Caco-2 (cell line): ENCODE measurements around the gene SLC12A3. TPM values are rescaled to one million over a fixed set of nuclear protein-coding genes. Genes with fewer than 3 reads are reported as not detected.

Source experiments
- BruUV-seq: library from RNA; stranded (reverse); fragments of 400-500 nt; replicated peaks from 2 replicates; lab custom pipeline; 2021; lab: Mats Ljungman, UMichigan
- CTCF ChIA-PET: fragments of 300-600 bp; sonication (Branson Sonifier 250); formaldehyde crosslinking; loops from one replicate; lab custom pipeline; 2022; ENCODE audit warnings: antibody characterized with exemption; lab: Charles Lee
- POLR2A ChIA-PET: fragments of 300-600 bp; sonication (Branson Sonifier 250); formaldehyde crosslinking; loops from one replicate; lab custom pipeline; 2022; ENCODE audit warnings: antibody characterized with exemption; lab: Charles Lee
- DNase-seq, 2 experiments: peaks; one replicate each; pipeline versions ENCODE4 v3.0.0 to v3.0.0-alpha.2; 2020 to 2022
- H3K27me3 ChIP-seq: replicated peaks from 2 replicates; pipeline ENCODE4 v1.6.0; 2011; ENCODE audit warnings: low read length; ENCODE audit not compliant: control insufficient read depth, insufficient read depth
- H3K36me3 ChIP-seq: 2 replicates; pipeline ENCODE4 v1.5.1; 2011; ENCODE audit warnings: low read length; ENCODE audit not compliant: control insufficient read depth, insufficient read depth
- H3K4me1 ChIP-seq: fragments of 250-450 bp; sonication (Bioruptor Pico); 2 replicates; pipeline ENCODE4 v1.5.1; 2020; ENCODE audit warnings: mild to moderate bottlenecking
- H3K4me3 ChIP-seq: 2 replicates; pipeline ENCODE4 v1.5.1; 2011; ENCODE audit warnings: low read depth, mild to moderate bottlenecking, control low read depth, low read length
- H3K9me3 ChIP-seq: fragments of 250-450 bp; sonication (Bioruptor Pico); 2 replicates; pipeline ENCODE4 v1.5.1; 2020; ENCODE audit warnings: mild to moderate bottlenecking, moderate library complexity
- H3K27ac Mint-ChIP-seq: one replicate; pipeline ENCODE4 v1.8.0; 2022; ENCODE audit warnings: mixed read lengths; ENCODE audit not compliant: unreplicated experiment
- H3K27me3 Mint-ChIP-seq: one replicate; pipeline ENCODE4 v1.8.0; 2022; ENCODE audit warnings: mixed read lengths; ENCODE audit not compliant: insufficient read depth, unreplicated experiment
- H3K36me3 Mint-ChIP-seq: one replicate; pipeline ENCODE4 v1.8.0; 2022; ENCODE audit warnings: mild to moderate bottlenecking, mixed read lengths; ENCODE audit not compliant: insufficient read depth, unreplicated experiment
- H3K4me1 Mint-ChIP-seq: one replicate; pipeline ENCODE4 v1.8.0; 2022; ENCODE audit warnings: low read depth, mixed read lengths; ENCODE audit not compliant: unreplicated experiment
- H3K4me3 Mint-ChIP-seq: one replicate; pipeline ENCODE4 v1.8.0; 2022; ENCODE audit warnings: mild to moderate bottlenecking, moderate library complexity, mixed read lengths; ENCODE audit not compliant: unreplicated experiment
- H3K9me3 Mint-ChIP-seq: one replicate; pipeline ENCODE4 v1.8.0; 2022; ENCODE audit warnings: mixed read lengths; ENCODE audit not compliant: unreplicated experiment
- intact Hi-C: fragments of 100-400 bp; cut with micrococcal nuclease; formaldehyde crosslinking; loops from one replicate; pipeline ENCODE4 v1.10.0; 2022; ENCODE audit not compliant: unreplicated experiment
- total RNA-seq: library from RNA; stranded (reverse); gene quantifications from 2 replicates; pipeline ENCODE4 v1.2.3, GENCODE V29; 2022
- TF ChIP-seq, protein P1 (sequence below), 2 experiments: fragments of 200-600 bp in 1 of 2; IDR thresholded peaks; 1 replicate in 1 of 2; 2 replicates in 1 of 2; pipeline versions ENCODE4 v1.5.1 to v1.8.0; 2011 to 2022; ENCODE audit warnings: antibody characterized with exemption in 1 of 2, control low read depth in 1 of 2, inconsistent platforms in 1 of 2, low read depth in 1 of 2, low read length in 1 of 2, mild to moderate bottlenecking in 1 of 2, moderate library complexity in 1 of 2; ENCODE audit not compliant: insufficient read depth in 1 of 2, severe bottlenecking in 1 of 2, unreplicated experiment in 1 of 2

Gene SLC12A3
- total RNA-seq, 1 experiment from 2014 or later, result 0.73 TPM

DNA sequence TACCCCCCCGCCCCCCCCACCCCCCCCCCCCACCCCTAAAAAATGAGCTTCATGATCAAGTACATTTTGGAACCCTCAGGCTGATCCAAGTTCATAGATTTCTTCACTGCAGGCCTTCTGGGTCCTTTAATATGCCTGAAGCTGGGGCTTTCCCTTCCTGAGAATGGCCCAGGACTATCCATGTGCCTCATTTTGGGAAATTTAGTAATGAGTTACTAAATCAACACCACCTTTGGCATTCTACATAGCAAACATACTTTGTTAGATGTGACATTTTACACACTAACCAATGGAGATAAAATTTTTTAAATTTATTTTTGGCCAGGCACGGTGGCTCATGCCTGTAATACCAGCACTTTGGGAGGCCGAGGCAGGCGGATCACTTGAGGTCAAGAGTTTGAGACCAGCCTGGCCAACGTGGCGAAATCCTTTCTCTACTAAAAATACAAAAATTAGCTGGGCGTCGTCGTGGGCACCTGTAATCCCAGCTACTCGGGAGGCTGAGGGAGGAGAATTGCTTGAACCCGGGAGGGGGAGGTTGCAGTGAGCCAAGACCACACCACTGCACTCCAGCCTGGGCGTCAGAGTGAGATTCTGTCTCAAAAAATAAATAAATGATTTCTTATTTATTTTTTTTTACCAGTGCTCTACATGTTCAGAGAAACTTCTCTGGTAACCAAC lies 81.0 kb downstream of the SLC12A3 start:
- Histone ChIP-seq H3K27me3 (no peaks in the 10 kb centered on the region), H3K9me3 (no peaks in the 10 kb centered on the region), H3K4me3 (no peak overlapping the region), H3K4me1 (peaks cover 4% of the 10 kb centered on the region; the same call in 1 of the 2 replicates), H3K36me3 (peaks cover 7% of the 10 kb centered on the region)
- Mint-ChIP-seq H3K27me3 (no peaks in the 10 kb centered on the region), H3K4me3 (no peak overlapping the region), H3K9me3 (no peaks in the 10 kb centered on the region), H3K27ac (no peak overlapping the region), H3K36me3 (peaks cover 89% of the 10 kb centered on the region), H3K4me1 (peaks cover 24% of the 10 kb centered on the region)
- POLR2A ChIA-PET, result no interaction called here
- TF ChIP-seq, protein P1, sequence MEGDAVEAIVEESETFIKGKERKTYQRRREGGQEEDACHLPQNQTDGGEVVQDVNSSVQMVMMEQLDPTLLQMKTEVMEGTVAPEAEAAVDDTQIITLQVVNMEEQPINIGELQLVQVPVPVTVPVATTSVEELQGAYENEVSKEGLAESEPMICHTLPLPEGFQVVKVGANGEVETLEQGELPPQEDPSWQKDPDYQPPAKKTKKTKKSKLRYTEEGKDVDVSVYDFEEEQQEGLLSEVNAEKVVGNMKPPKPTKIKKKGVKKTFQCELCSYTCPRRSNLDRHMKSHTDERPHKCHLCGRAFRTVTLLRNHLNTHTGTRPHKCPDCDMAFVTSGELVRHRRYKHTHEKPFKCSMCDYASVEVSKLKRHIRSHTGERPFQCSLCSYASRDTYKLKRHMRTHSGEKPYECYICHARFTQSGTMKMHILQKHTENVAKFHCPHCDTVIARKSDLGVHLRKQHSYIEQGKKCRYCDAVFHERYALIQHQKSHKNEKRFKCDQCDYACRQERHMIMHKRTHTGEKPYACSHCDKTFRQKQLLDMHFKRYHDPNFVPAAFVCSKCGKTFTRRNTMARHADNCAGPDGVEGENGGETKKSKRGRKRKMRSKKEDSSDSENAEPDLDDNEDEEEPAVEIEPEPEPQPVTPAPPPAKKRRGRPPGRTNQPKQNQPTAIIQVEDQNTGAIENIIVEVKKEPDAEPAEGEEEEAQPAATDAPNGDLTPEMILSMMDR (IDR thresholded peaks at IDR 0.05; ENCODE audit: insufficient read depth in 1 of 2, low read depth in 1 of 2, low read length in 1 of 2, severe bottlenecking in 1 of 2, unreplicated experiment in 1 of 2), result no peak
- DNase-seq, result no peak
- CTCF ChIA-PET, result interaction anchor here (0.7 kb wide), 1 partner anchor 720 kb away, joined by 4 read pairs; no protein-coding TSS in a partner anchor
- intact Hi-C loops, result no loop called here
- no TSS peak for BruUV-seq

GRCh38 chr16:56946767-56947603 lies 82.0 kb downstream of the SLC12A3 start:
- TF ChIP-seq, protein P1 (IDR thresholded peaks at IDR 0.05; ENCODE audit: insufficient read depth in 1 of 2, low read depth in 1 of 2, low read length in 1 of 2, severe bottlenecking in 1 of 2, unreplicated experiment in 1 of 2), result no peak
- H3K4me3 Mint-ChIP-seq, result peak overlapping the region; percentile 25
- no peaks in the 10 kb centered on the region for H3K27me3 ChIP-seq
- H3K27me3 Mint-ChIP-seq, result no peaks in the 10 kb centered on the region
- POLR2A ChIA-PET, result interaction anchor here (0.6 to 1.3 kb wide), 2 partner anchors 15 to 26 kb away, joined by 3 to 4 read pairs; partner anchors contain the start of gene HERPUD1
- H3K9me3 Mint-ChIP-seq, result no peaks in the 10 kb centered on the region
- H3K9me3 ChIP-seq, result no peaks in the 10 kb centered on the region
- no peak for DNase-seq
- peaks cover 4% of the 10 kb centered on the region; the same call in 1 of the 2 replicates for H3K4me1 ChIP-seq
- peaks cover 27% of the 10 kb centered on the region for H3K4me1 Mint-ChIP-seq
- CTCF ChIA-PET, result interaction anchor here (0.5 to 1.3 kb wide), 2 partner anchors 16 to 76 kb away, joined by 3 read pairs; no protein-coding TSS in a partner anchor
- peaks cover 79% of the 10 kb centered on the region for H3K36me3 Mint-ChIP-seq
- no TSS peak for BruUV-seq
- peak overlapping the region; percentile 31 for H3K27ac Mint-ChIP-seq
- intact Hi-C loops, result no loop called here
- H3K36me3 ChIP-seq, result peaks cover 3% of the 10 kb centered on the region; the same call in 1 of the 2 replicates
- H3K4me3 ChIP-seq, result no peak overlapping the region

DNA sequence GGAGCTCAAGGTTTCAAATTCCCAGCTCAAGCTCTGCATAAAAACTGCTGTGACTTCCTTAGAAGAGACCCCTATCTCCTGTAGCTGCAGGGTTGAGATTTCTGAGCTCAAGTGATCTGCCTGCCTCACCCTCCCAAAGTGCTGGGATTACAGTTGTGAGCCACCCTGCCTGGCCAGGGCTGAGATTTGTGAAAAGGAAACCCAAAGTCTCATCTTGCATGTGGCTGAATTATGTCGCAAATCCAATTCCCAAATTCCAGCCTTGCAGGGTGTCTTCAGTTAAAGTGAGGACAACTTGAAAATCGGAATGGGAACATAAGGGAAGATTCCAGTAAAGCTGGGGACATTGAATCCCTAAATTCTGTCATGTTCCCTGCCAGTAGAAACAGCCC lies 82.6 kb downstream of the SLC12A3 start:
- H3K4me1 Mint-ChIP-seq, result peaks cover 27% of the 10 kb centered on the region
- H3K36me3 ChIP-seq, result peaks cover 3% of the 10 kb centered on the region; the same call in 1 of the 2 replicates
- no peaks in the 10 kb centered on the region for H3K27me3 ChIP-seq
- H3K27me3 Mint-ChIP-seq, result no peaks in the 10 kb centered on the region
- peaks cover 73% of the 10 kb centered on the region for H3K36me3 Mint-ChIP-seq
- no peak overlapping the region for H3K4me3 Mint-ChIP-seq
- POLR2A ChIA-PET, result interaction anchor here (0.6 to 1.3 kb wide), 2 partner anchors 16 to 27 kb away, joined by 3 to 4 read pairs; partner anchors contain the start of gene HERPUD1
- H3K9me3 Mint-ChIP-seq, result no peaks in the 10 kb centered on the region
- intact Hi-C loops, result no loop called here
- TF ChIP-seq, protein P1 (IDR thresholded peaks at IDR 0.05; ENCODE audit: insufficient read depth in 1 of 2, low read depth in 1 of 2, low read length in 1 of 2, severe bottlenecking in 1 of 2, unreplicated experiment in 1 of 2), result no peak
- no peaks in the 10 kb centered on the region for H3K9me3 ChIP-seq
- DNase-seq, result no peak
- no peak overlapping the region for H3K4me3 ChIP-seq
- no TSS peak for BruUV-seq
- H3K27ac Mint-ChIP-seq, result no peak overlapping the region
- CTCF ChIA-PET, result interaction anchor here (1.3 kb wide), 1 partner anchor 76 kb away, joined by 3 read pairs; no protein-coding TSS in a partner anchor
- H3K4me1 ChIP-seq, result peaks cover 4% of the 10 kb centered on the region; the same call in 1 of the 2 replicates
